ENCODE results near the gene PCDHB3.

- TF ChIP-seq CTCF (IDR thresholded peaks at IDR 0.05) (no peak), ZFX (IDR thresholded peaks at IDR 0.05; ENCODE audit: borderline replicate concordance) (no peak)
Measured at GRCh38 chr5:141051521-141051866, 48.8 kb upstream of the PCDHB3 start.
